ENCODE results near the gene CDKN1A. TPM values are rescaled to one million over a fixed set of nuclear protein-coding genes. Genes with fewer than 3 reads are reported as not detected.
"Not testable (repeated sequence)": the region's sequence is repeated elsewhere in the genome, so short reads cannot be mapped to it uniquely, and the experiment has no call there.

The CDKN1A gene
- polyA plus RNA-seq, 1 donor from 2014 or later: 23.0 TPM

GRCh38 chr6:36722365-36722764, 43.9 kb downstream of the CDKN1A start:
- H3K36me3 ChIP-seq (ENCODE audit: insufficient read depth, low read length): no peaks in the 10 kb centered on the region
- H3K9ac ChIP-seq (ENCODE audit: low read length): no peak overlapping the region

DNA sequence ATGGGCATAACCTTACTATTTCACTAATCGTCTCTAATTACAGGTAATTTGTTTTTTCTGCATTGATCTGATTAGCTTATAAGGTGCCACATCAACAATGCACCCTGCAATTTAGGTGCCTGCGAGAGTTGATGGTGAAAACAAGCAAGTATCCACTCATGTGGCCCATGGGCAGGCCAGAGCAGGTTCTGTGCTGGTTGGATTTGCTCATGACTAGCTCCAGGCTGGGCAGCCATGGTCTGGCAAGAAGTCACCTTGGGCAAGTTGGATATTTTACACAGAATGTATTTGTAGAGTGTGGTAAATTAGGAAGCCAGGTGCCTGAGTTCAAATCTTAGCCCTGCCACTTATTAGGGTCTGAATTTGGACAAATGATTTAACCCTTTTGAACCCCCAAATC, 44.4 kb downstream of the CDKN1A start:
- Histone ChIP-seq H3K79me2 (replicated peaks; ENCODE audit: insufficient read depth, low read length) (no peaks in the 10 kb centered on the region), H3K9me2 (ENCODE audit: insufficient read depth, low read length) (no peaks in the 10 kb centered on the region), H4K20me1 (ENCODE audit: insufficient read depth) (no peaks in the 10 kb centered on the region), H3K4me3 (ENCODE audit: low read length) (no peak overlapping the region), H3K9ac (ENCODE audit: low read length) (no peak overlapping the region), H3K36me3 (ENCODE audit: insufficient read depth, low read length) (no peaks in the 10 kb centered on the region), H3K9me3 (ENCODE audit: low read length) (no peaks in the 10 kb centered on the region), H3K4me2 (ENCODE audit: low read length) (no peak overlapping the region), H3K27me3 (ENCODE audit: insufficient read depth, low read depth, low read length) (no peaks in the 10 kb centered on the region), H3K27ac (ENCODE audit: low read length) (no peak overlapping the region), H3F3A (ENCODE audit: insufficient read depth, low read length, poor library complexity, severe bottlenecking) (no peaks in the 10 kb centered on the region), H2AFZ (ENCODE audit: low read depth, low read length) (no peak overlapping the region)
- TF ChIP-seq EP300 (conservative IDR thresholded peaks at IDR 0.05; ENCODE audit: poor library complexity, severe bottlenecking) (no peak), MXI1 (conservative IDR thresholded peaks at IDR 0.05; ENCODE audit: poor library complexity, severe bottlenecking) (no peak)
- TF ChIP-seq, protein P1, sequence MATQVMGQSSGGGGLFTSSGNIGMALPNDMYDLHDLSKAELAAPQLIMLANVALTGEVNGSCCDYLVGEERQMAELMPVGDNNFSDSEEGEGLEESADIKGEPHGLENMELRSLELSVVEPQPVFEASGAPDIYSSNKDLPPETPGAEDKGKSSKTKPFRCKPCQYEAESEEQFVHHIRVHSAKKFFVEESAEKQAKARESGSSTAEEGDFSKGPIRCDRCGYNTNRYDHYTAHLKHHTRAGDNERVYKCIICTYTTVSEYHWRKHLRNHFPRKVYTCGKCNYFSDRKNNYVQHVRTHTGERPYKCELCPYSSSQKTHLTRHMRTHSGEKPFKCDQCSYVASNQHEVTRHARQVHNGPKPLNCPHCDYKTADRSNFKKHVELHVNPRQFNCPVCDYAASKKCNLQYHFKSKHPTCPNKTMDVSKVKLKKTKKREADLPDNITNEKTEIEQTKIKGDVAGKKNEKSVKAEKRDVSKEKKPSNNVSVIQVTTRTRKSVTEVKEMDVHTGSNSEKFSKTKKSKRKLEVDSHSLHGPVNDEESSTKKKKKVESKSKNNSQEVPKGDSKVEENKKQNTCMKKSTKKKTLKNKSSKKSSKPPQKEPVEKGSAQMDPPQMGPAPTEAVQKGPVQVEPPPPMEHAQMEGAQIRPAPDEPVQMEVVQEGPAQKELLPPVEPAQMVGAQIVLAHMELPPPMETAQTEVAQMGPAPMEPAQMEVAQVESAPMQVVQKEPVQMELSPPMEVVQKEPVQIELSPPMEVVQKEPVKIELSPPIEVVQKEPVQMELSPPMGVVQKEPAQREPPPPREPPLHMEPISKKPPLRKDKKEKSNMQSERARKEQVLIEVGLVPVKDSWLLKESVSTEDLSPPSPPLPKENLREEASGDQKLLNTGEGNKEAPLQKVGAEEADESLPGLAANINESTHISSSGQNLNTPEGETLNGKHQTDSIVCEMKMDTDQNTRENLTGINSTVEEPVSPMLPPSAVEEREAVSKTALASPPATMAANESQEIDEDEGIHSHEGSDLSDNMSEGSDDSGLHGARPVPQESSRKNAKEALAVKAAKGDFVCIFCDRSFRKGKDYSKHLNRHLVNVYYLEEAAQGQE (IDR thresholded peaks at IDR 0.05; ENCODE audit: borderline replicate concordance): no peak

More at GRCh38 chr6:36722365-36722764, 43.9 kb downstream of the CDKN1A start:
- H3K9me2 ChIP-seq (ENCODE audit: insufficient read depth, low read length): no peaks in the 10 kb centered on the region
- no peaks in the 10 kb centered on the region for H3K9me3 ChIP-seq (ENCODE audit: low read length)
- no peak overlapping the region for H2AFZ ChIP-seq (ENCODE audit: low read depth, low read length)
- H3K4me3 ChIP-seq (ENCODE audit: low read length): no peak overlapping the region
- TF ChIP-seq POLR2AphosphoS5 (IDR thresholded peaks at IDR 0.05) (no peak), SMC3 (conservative IDR thresholded peaks at IDR 0.05; ENCODE audit: poor library complexity) (no peak), RAD21 (conservative IDR thresholded peaks at IDR 0.05) (no peak), MXI1 (conservative IDR thresholded peaks at IDR 0.05; ENCODE audit: poor library complexity, severe bottlenecking) (no peak), EZH2 (IDR thresholded peaks at IDR 0.05; ENCODE audit: borderline replicate concordance, insufficient read depth, low read length, poor library complexity, severe bottlenecking) (no peak), EP300 (conservative IDR thresholded peaks at IDR 0.05; ENCODE audit: poor library complexity, severe bottlenecking) (no peak), CTCF (IDR thresholded peaks at IDR 0.05; ENCODE audit: poor library complexity, severe bottlenecking) (no peak), TAF1 (IDR thresholded peaks at IDR 0.05; ENCODE audit: low read depth) (no peak)
- TF ChIP-seq, protein P1 (IDR thresholded peaks at IDR 0.05; ENCODE audit: borderline replicate concordance): no peak
- H3K27me3 ChIP-seq (ENCODE audit: insufficient read depth, low read depth, low read length): no peaks in the 10 kb centered on the region
- no peaks in the 10 kb centered on the region for H3K79me2 ChIP-seq (replicated peaks; ENCODE audit: insufficient read depth, low read length)
- no peaks in the 10 kb centered on the region for H3F3A ChIP-seq (ENCODE audit: insufficient read depth, low read length, poor library complexity, severe bottlenecking)
- no peaks in the 10 kb centered on the region for H4K20me1 ChIP-seq (ENCODE audit: insufficient read depth)
- no peak overlapping the region for H3K4me2 ChIP-seq (ENCODE audit: low read length)
- H3K27ac ChIP-seq (ENCODE audit: low read length): no peak overlapping the region

- not testable (repeated sequence) for H3K4me3 ChIP-seq (ENCODE audit: low read length); H3K79me2 ChIP-seq (replicated peaks; ENCODE audit: insufficient read depth, low read length); H3K9me2 ChIP-seq (ENCODE audit: insufficient read depth, low read length); H3K27me3 ChIP-seq (ENCODE audit: insufficient read depth, low read depth, low read length); H3K4me2 ChIP-seq (ENCODE audit: low read length); H3K9ac ChIP-seq (ENCODE audit: low read length); H3K9me3 ChIP-seq (ENCODE audit: low read length); H2AFZ ChIP-seq (ENCODE audit: low read depth, low read length); H3F3A ChIP-seq (ENCODE audit: insufficient read depth, low read length, poor library complexity, severe bottlenecking); H3K27ac ChIP-seq (ENCODE audit: low read length); H4K20me1 ChIP-seq (ENCODE audit: insufficient read depth); H3K36me3 ChIP-seq (ENCODE audit: insufficient read depth, low read length)
These were observed 45.5 kb downstream of the CDKN1A start for GRCh38 chr6:36723992-36724391.

Data from neural cell (in vitro differentiated cells).